Measurements from ENCODE around the gene VAMP2.
A peak's percentile ranks its signal among the peaks of the same experiment; 100 is the strongest.

Gene VAMP2

DNA sequence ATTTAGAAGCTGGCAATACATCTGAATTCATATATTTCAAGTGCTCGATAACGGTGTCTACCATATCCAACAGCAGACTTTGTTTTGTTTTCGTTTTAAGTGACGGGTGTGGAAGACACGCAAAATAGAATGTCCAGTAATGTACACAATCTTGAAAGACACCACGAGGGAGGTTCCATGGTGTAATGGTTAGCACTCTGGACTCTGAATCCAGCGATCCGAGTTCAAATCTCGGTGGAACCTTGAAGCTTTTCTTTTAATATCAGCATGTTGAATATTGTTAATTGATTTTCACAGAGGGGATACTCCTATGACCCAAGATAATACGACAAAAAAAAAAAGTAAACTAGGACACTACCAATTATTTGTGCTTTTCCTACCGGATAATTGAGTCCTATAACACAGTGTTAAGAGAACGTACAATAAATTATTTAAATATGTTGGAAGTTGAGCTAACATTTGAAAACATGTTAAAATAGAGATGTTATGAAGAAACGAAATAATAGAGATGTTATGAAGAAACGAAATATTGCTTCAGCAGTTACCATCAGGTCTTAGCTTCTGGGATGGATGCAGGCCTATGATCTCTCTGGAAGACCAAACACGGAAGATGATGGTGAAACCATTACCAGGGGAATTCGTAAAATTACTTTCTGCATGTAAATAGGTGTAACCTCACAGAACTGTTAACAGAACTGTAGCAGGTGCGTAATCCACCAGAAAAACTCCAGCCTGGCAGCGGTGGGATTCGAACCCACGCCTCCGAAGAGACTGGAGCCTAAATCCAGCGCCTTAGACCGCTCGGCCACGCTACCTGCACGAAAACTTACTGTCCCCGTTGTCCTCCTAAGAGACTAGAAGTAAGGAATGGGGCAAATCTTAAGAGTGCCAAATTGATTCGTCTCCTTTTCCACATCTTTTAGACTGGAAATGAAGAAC is 42.9 kb downstream of the VAMP2 start:
- Histone ChIP-seq H2AFZ (ENCODE audit: low read length) (no peak overlapping the region; the same call in 1 of the 2 replicates), H3K36me3 (ENCODE audit: insufficient read depth, low read length) (no peaks in the 10 kb centered on the region), H3K4me3 (ENCODE audit: low read length, poor library complexity, severe bottlenecking) (peak overlapping the region; percentile 91), H3K4me2 (ENCODE audit: low read depth, low read length, poor library complexity, severe bottlenecking) (peak overlapping the region; percentile 93), H3K9me3 (ENCODE audit: insufficient read depth, low read depth, low read length) (no peaks in the 10 kb centered on the region), H3K79me2 (ENCODE audit: insufficient read depth, low read length) (no peaks in the 10 kb centered on the region), H3K27me3 (ENCODE audit: insufficient read depth, low read length, poor library complexity, severe bottlenecking) (peaks cover 10% of the 10 kb centered on the region), H3K9me2 (replicated peaks; ENCODE audit: low read depth, low read length) (no peaks in the 10 kb centered on the region), H4K20me1 (ENCODE audit: insufficient read depth, low read length, poor library complexity, severe bottlenecking) (no peaks in the 10 kb centered on the region), H3K4me1 (ENCODE audit: insufficient read depth, low read length, poor library complexity, severe bottlenecking) (peaks cover 39% of the 10 kb centered on the region), H3K9ac (ENCODE audit: low read depth, low read length, poor library complexity, severe bottlenecking) (peak overlapping the region; percentile 71), H3F3A (ENCODE audit: low read depth) (peaks cover 15% of the 10 kb centered on the region)
- TF ChIP-seq EZH2phosphoT487 (IDR thresholded peaks at IDR 0.05; ENCODE audit: borderline replicate concordance), result no peak
- no peak for TF ChIP-seq CTCF (conservative IDR thresholded peaks at IDR 0.05; ENCODE audit: low read length)

DNA sequence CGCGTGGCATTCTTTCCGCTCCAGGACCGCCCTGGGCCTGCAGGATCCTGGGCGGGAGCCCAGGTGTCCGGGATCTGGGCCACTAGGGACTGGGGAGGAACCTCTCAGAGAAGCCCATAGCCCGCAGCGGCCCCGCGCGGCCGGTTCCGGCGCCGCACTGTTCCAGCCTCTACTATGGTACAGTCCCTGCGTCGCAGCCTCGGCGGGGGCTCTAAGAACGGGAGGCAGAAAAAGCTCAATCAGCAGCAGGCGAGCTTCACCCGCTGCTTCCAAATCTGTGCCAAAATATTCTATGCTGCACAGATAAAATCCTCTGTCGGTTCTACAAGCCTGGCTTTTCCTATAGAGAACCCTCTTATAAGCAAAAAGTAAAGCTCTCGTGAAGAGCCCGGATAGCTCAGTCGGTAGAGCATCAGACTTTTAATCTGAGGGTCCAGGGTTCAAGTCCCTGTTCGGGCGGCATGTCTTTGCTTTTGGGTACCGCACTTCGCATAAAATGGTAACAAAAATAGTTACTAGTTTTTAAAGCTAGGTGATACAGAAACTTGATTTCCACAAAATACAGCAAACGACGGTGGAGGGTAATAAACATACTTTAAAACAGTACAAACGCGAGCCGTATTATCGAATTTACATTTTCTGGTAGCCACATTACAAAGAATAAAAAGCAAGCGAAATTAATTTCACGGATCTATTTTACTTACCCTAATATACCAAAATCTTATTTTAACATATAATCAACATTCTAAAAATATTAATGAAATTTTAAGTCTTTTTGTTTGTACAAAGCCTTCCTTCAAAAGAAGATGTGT is 43.8 kb downstream of the VAMP2 start:
- H3K9me2 ChIP-seq (replicated peaks; ENCODE audit: low read depth, low read length), result no peaks in the 10 kb centered on the region
- H3K9me3 ChIP-seq (ENCODE audit: insufficient read depth, low read depth, low read length), result no peaks in the 10 kb centered on the region
- H3K79me2 ChIP-seq (ENCODE audit: insufficient read depth, low read length), result no peaks in the 10 kb centered on the region
- peak overlapping the region; percentile 65 for H3K9ac ChIP-seq (ENCODE audit: low read depth, low read length, poor library complexity, severe bottlenecking)
- H3K27me3 ChIP-seq (ENCODE audit: insufficient read depth, low read length, poor library complexity, severe bottlenecking), result peaks cover 14% of the 10 kb centered on the region
- H3K36me3 ChIP-seq (ENCODE audit: insufficient read depth, low read length), result no peaks in the 10 kb centered on the region
- H3K4me1 ChIP-seq (ENCODE audit: insufficient read depth, low read length, poor library complexity, severe bottlenecking), result peaks cover 30% of the 10 kb centered on the region
- no peaks in the 10 kb centered on the region for H4K20me1 ChIP-seq (ENCODE audit: insufficient read depth, low read length, poor library complexity, severe bottlenecking)
- H2AFZ ChIP-seq (ENCODE audit: low read length), result peak overlapping the region; percentile 94
- TF ChIP-seq EZH2phosphoT487 (IDR thresholded peaks at IDR 0.05; ENCODE audit: borderline replicate concordance) (no peak), CTCF (conservative IDR thresholded peaks at IDR 0.05; ENCODE audit: low read length) (peak; percentile 81)
- peaks cover 15% of the 10 kb centered on the region for H3F3A ChIP-seq (ENCODE audit: low read depth)
- H3K4me2 ChIP-seq (ENCODE audit: low read depth, low read length, poor library complexity, severe bottlenecking), result peak overlapping the region; percentile 93
- H3K4me3 ChIP-seq (ENCODE audit: low read length, poor library complexity, severe bottlenecking), result peak overlapping the region; percentile 91

DNA sequence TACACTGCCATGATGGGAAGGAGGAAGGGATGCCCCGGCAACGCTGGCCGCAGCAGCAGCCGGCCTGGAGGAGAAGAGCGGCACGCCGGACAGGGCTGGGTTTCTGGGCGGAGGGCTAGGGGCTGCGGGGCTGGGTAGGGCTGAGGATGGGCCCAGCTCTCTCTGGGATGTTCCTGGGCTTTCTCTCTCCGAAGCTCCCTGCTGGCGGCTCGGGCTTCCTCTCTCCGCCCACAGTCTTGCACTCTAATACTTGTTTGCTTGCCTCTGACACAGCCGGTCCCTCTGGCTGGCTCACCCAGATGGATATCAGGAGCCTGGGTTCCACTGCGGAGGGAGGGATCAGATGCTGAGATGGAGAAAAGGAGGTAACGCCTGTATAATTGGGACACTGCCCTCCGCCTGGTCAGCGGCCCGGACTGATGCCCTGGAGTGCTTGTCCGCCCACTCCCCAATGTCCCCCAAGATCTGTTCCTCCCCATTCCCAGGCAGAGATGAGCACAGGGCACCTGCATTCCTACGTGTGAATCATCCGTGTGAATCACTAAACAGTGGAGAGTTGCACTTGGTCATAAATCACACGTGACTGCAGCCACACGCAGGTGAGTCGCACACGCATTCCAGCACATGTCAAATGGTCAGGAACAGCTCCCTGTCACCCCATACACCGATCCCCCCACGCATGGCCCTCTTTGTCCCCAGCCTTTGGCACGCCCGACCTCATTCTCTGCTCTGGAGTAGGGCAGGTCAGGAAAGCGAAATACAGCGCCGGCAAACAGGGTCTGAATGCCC is 44.6 kb downstream of the VAMP2 start, which contains the start of gene ALOXE3:
Gene ALOXE3 (minus strand): TSS at position 535 of the 789 bp plus-strand sequence. CDS start 524 bp downstream, at position 11.
- Histone ChIP-seq H3K4me3 (ENCODE audit: low read length, poor library complexity, severe bottlenecking) (peak within 1 kb of the TSS; percentile 91), H3K27me3 (ENCODE audit: insufficient read depth, low read length, poor library complexity, severe bottlenecking) (peaks cover 13% of the 10 kb centered on the region), H3K9ac (ENCODE audit: low read depth, low read length, poor library complexity, severe bottlenecking) (peak within 1 kb of the TSS; percentile 65), H3K4me1 (ENCODE audit: insufficient read depth, low read length, poor library complexity, severe bottlenecking) (peaks cover 22% of the 10 kb centered on the region), H3K9me3 (ENCODE audit: insufficient read depth, low read depth, low read length) (no peaks in the 10 kb centered on the region), H3K79me2 (ENCODE audit: insufficient read depth, low read length) (no peaks in the 10 kb centered on the region), H4K20me1 (ENCODE audit: insufficient read depth, low read length, poor library complexity, severe bottlenecking) (no peaks in the 10 kb centered on the region), H3F3A (ENCODE audit: low read depth) (peaks cover 15% of the 10 kb centered on the region), H3K4me2 (ENCODE audit: low read depth, low read length, poor library complexity, severe bottlenecking) (peak within 1 kb of the TSS; percentile 93), H2AFZ (ENCODE audit: low read length) (peak within 1 kb of the TSS; percentile 94), H3K36me3 (ENCODE audit: insufficient read depth, low read length) (no peaks in the 10 kb centered on the region), H3K9me2 (replicated peaks; ENCODE audit: low read depth, low read length) (no peaks in the 10 kb centered on the region)
- TF ChIP-seq CTCF (conservative IDR thresholded peaks at IDR 0.05; ENCODE audit: low read length) (no peak), EZH2phosphoT487 (IDR thresholded peaks at IDR 0.05; ENCODE audit: borderline replicate concordance) (no peak)

All from Loucy (cell line).